ENCODE data around the gene PACSIN2.

GRCh38 chr22:42877597-42878340, 137.2 kb downstream of the PACSIN2 start:
- TF ChIP-seq CTCF (IDR thresholded peaks at IDR 0.05) (no peak), ZFX (IDR thresholded peaks at IDR 0.05; ENCODE audit: borderline replicate concordance) (no peak)
